HepG2 (cell line): ENCODE measurements around the gene DCLRE1B. TPM values are rescaled to one million over a fixed set of nuclear protein-coding genes. Genes with fewer than 3 reads are reported as not detected.
A peak's percentile ranks its signal among the peaks of the same experiment; 100 is the strongest.

ENCODE experiments used
- ATAC-seq: fragments of 200-7000 bp; cut with Tn5 transposase; 3 replicates; pipeline ENCODE4 v1.9.1; 2020; ENCODE audit warnings: mild to moderate bottlenecking, moderate library complexity
- BruUV-seq: library from RNA; stranded (reverse); fragments of 400-500 nt; replicated peaks from 2 replicates; lab custom pipeline; 2021; lab: Mats Ljungman, UMichigan
- CTCF ChIA-PET: fragments of 300-600 bp; formaldehyde crosslinking; extraction: SDS; loops from one replicate; lab custom pipeline; 2021; ENCODE audit warnings: low total read pairs, inconsistent platforms, low intra/inter-chr PET ratio; lab: Yijun Ruan, JAX
- POLR2A ChIA-PET: fragments of 350-600 bp; sonication (Branson Sonifier 250); formaldehyde crosslinking; loops from one replicate; lab custom pipeline; 2020; ENCODE audit warnings: antibody characterized with exemption, inconsistent platforms; lab: Yijun Ruan, JAX
- DNase-seq: peaks from one replicate; pipeline ENCODE4 v3.0.0-alpha.2; 2015; ENCODE audit warnings: low spot score
- FAIRE-seq: peaks from 3 replicates; lab custom pipeline; 2011; peaks lifted over from hg19 to GRCh38; lab: Jason Lieb, UNC
- H2AFZ ChIP-seq: one replicate; pipeline ENCODE4 v1.6.1; 2011; ENCODE audit warnings: low read length, inconsistent platforms
- H3K27ac ChIP-seq: fragments of 300-600 bp; 3 replicates; pipeline ENCODE4 v1.8.0; 2011; ENCODE audit warnings: mixed run types, mild to moderate bottlenecking, mixed read lengths, low read length, inconsistent platforms; ENCODE audit not compliant: insufficient read depth; ENCODE audit errors: extremely low read length
- H3K27me3 ChIP-seq, 2 experiments: fragments of 200-600 bp in 1 of 2; 2 replicates in 1 of 2; 3 replicates in 1 of 2; pipeline versions ENCODE4 v1.6.0 to v1.8.0; 2011; ENCODE audit warnings: low read length in 2 of 2, mild to moderate bottlenecking in 2 of 2, moderate library complexity in 2 of 2, inconsistent platforms in 1 of 2; ENCODE audit not compliant: insufficient read depth in 2 of 2, control insufficient read depth in 1 of 2
- H3K36me3 ChIP-seq, 2 experiments: fragments of 200-600 bp in 1 of 2; replicated peaks in 1 of 2; 2 replicates in 1 of 2; 3 replicates in 1 of 2; pipeline versions ENCODE4 v1.5.1 to v1.8.0; 2011; ENCODE audit warnings: low read length in 2 of 2, inconsistent platforms in 1 of 2; ENCODE audit not compliant: insufficient read depth in 2 of 2, control insufficient read depth in 1 of 2
- H3K4me1 ChIP-seq: 2 replicates; pipeline ENCODE4 v1.5.1; 2012; ENCODE audit warnings: low read length, inconsistent platforms; ENCODE audit not compliant: insufficient read depth
- H3K4me2 ChIP-seq: 2 replicates; pipeline ENCODE4 v1.6.0; 2011; ENCODE audit warnings: low read depth, low read length, inconsistent platforms
- H3K4me3 ChIP-seq, 3 experiments: fragments of 200-600 bp in 1 of 3; sonication (generic), shearing (Covaris generic) in 1 of 3; replicated peaks in 1 of 3; 2 replicates each; pipeline ENCODE4 v1.5.1; 2011 to 2016; ENCODE audit warnings: low read length in 3 of 3, inconsistent platforms in 2 of 3, low read depth in 2 of 3, mild to moderate bottlenecking in 2 of 3, control low read depth in 1 of 3, mixed read lengths in 1 of 3; ENCODE audit not compliant: insufficient read depth in 1 of 3
- H3K79me2 ChIP-seq: one replicate; pipeline ENCODE4 v1.6.1; 2011; ENCODE audit warnings: low read length, inconsistent platforms; ENCODE audit not compliant: insufficient read depth
- H3K9ac ChIP-seq: 2 replicates; pipeline ENCODE4 v1.6.0; 2011; ENCODE audit warnings: mild to moderate bottlenecking, low read depth, low read length, inconsistent platforms; ENCODE audit not compliant: insufficient read depth
- H3K9me3 ChIP-seq: 2 replicates; pipeline ENCODE4 v1.5.1; 2012; ENCODE audit warnings: mild to moderate bottlenecking, low read length
- H4K20me1 ChIP-seq: 2 replicates; pipeline ENCODE4 v1.6.0; 2011; ENCODE audit warnings: inconsistent platforms, mild to moderate bottlenecking, low read length, moderate library complexity; ENCODE audit not compliant: insufficient read depth
- LCORL ChIP-seq, 2 experiments: fragments of 450-650 bp in 1 of 2; sonication (generic) in 1 of 2; formaldehyde crosslinking in 1 of 2; IDR thresholded peaks; 2 replicates each; pipeline versions ENCODE4 v1.5.0 to v1.6.1; 2017 to 2020; ENCODE audit warnings: antibody characterized with exemption in 1 of 2, missing genetic modification reagents in 1 of 2
- MAF1 ChIP-seq: sonication (generic); formaldehyde crosslinking; IDR thresholded peaks from 2 replicates; pipeline ENCODE4 v1.5.0; 2020; ENCODE audit warnings: missing genetic modification reagents, borderline replicate concordance
- RXRA ChIP-seq: sonication (generic); formaldehyde crosslinking; IDR thresholded peaks from 2 replicates; pipeline ENCODE4 v1.5.1; 2020; ENCODE audit warnings: missing genetic modification reagents
- SIN3B ChIP-seq: fragments of 150-350 bp; IDR thresholded peaks from 2 replicates; pipeline ENCODE4 v1.6.1; 2014; ENCODE audit warnings: low read length
- SMC3 ChIP-seq: IDR thresholded peaks from 2 replicates; pipeline ENCODE4 v1.6.1; 2011; ENCODE audit warnings: low read length, improper control_type of control experiment
- ZMYM2 ChIP-seq: sonication (generic); formaldehyde crosslinking; IDR thresholded peaks from 2 replicates; pipeline ENCODE4 v1.8.0; 2022; ENCODE audit warnings: mild to moderate bottlenecking, missing genetic modification reagents
- WGBS: methylation state at CpG from one replicate; pipeline ENCODE4 v1.1.6; 2017; ENCODE audit warnings: low lambda C conversion rate; 5-methylcytosine and 5-hydroxymethylcytosine counted together
- in situ Hi-C: cut with HindIII; loops from 2 replicates; pipeline ENCODE4 v1.10.0; 2017; ENCODE audit warnings: low pct_unique_long_range_greater_than_20kb; ENCODE audit not compliant: extremely low pct_ligation_motif_present
- intact Hi-C: fragments of 100-400 bp; cut with micrococcal nuclease; formaldehyde crosslinking; loops from one replicate; pipeline ENCODE4 v1.10.0; 2022; ENCODE audit not compliant: unreplicated experiment
- polyA plus RNA-seq, 8 experiments: library from polyadenylated mRNA; depleted of rRNA in 3 of 8; stranded (reverse) in 7 of 8; unstranded in 1 of 8; fragments of >200 nt; fragmentation: Illumina TruSeq in 4 of 8; extraction: Trizol in 4 of 8; gene quantifications; 2 replicates each; pipeline versions ENCODE4 v1.2.1 to v1.2.3, GENCODE V29; 2011 to 2016; ENCODE audit warnings: low read depth in 4 of 8, missing spikeins in 1 of 8, mixed read lengths in 1 of 8; ENCODE audit not compliant: insufficient read depth in 1 of 8
- total RNA-seq, 5 experiments: library from RNA; depleted of rRNA; stranded (reverse); fragments of >200 nt; fragmentation: Illumina TruSeq; extraction: Trizol; gene quantifications; 2 replicates each; pipeline ENCODE4 v1.2.3, GENCODE V29; 2016; ENCODE audit warnings: low read depth in 1 of 5
- TF ChIP-seq, protein P1 (sequence below): IDR thresholded peaks from 2 replicates; pipeline ENCODE4 v1.4.0; 2020; ENCODE audit warnings: mild to moderate bottlenecking, missing genetic modification reagents
- TF ChIP-seq, protein P2 (sequence below): IDR thresholded peaks from 2 replicates; pipeline ENCODE4 v1.6.1; 2016; ENCODE audit warnings: low read depth
- TF ChIP-seq, protein P3 (sequence below): sonication (generic); formaldehyde crosslinking; IDR thresholded peaks from 2 replicates; pipeline ENCODE4 v1.9.0; 2021; ENCODE audit warnings: missing genetic modification reagents, borderline replicate concordance
- TF ChIP-seq, protein P4 (sequence below): sonication (generic); formaldehyde crosslinking; IDR thresholded peaks from 2 replicates; pipeline ENCODE4 v1.4.0; 2020; ENCODE audit warnings: missing genetic modification reagents
- TF ChIP-seq, protein P5 (sequence below): sonication (generic); formaldehyde crosslinking; IDR thresholded peaks from 2 replicates; pipeline ENCODE4 v1.5.0; 2020; ENCODE audit warnings: mild to moderate bottlenecking, missing genetic modification reagents, moderate library complexity

DCLRE1B gene
- total and polyA plus RNA-seq, 2 of the 13 experiments (the other 11 are each of a cell fraction or from before 2014, with no cell fraction given) = 2.7 to 8.0 TPM

DNA sequence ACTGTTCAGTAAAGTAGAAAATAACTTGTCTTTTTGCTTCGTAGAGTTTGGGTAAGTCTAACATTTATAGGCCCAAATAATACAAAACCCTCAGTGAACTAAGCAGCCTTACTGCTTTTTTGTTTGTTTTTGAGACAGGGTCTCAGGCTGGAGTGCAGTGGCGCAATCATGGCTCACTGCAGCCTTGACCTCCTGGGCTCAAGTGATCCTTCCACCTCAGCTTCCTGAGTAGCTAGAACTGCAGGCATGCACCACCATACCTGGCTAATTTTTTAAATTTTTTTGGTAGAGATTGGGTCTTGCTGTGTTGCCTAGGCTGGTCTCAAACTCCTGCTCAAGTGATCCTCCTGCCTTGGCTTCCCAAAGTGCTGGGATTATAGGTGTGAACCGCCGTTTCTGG lies 43.0 kb downstream of the DCLRE1B start (continued):
- TF ChIP-seq, protein P1, sequence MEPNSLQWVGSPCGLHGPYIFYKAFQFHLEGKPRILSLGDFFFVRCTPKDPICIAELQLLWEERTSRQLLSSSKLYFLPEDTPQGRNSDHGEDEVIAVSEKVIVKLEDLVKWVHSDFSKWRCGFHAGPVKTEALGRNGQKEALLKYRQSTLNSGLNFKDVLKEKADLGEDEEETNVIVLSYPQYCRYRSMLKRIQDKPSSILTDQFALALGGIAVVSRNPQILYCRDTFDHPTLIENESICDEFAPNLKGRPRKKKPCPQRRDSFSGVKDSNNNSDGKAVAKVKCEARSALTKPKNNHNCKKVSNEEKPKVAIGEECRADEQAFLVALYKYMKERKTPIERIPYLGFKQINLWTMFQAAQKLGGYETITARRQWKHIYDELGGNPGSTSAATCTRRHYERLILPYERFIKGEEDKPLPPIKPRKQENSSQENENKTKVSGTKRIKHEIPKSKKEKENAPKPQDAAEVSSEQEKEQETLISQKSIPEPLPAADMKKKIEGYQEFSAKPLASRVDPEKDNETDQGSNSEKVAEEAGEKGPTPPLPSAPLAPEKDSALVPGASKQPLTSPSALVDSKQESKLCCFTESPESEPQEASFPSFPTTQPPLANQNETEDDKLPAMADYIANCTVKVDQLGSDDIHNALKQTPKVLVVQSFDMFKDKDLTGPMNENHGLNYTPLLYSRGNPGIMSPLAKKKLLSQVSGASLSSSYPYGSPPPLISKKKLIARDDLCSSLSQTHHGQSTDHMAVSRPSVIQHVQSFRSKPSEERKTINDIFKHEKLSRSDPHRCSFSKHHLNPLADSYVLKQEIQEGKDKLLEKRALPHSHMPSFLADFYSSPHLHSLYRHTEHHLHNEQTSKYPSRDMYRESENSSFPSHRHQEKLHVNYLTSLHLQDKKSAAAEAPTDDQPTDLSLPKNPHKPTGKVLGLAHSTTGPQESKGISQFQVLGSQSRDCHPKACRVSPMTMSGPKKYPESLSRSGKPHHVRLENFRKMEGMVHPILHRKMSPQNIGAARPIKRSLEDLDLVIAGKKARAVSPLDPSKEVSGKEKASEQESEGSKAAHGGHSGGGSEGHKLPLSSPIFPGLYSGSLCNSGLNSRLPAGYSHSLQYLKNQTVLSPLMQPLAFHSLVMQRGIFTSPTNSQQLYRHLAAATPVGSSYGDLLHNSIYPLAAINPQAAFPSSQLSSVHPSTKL = peak; percentile 97
- TF ChIP-seq, protein P2, sequence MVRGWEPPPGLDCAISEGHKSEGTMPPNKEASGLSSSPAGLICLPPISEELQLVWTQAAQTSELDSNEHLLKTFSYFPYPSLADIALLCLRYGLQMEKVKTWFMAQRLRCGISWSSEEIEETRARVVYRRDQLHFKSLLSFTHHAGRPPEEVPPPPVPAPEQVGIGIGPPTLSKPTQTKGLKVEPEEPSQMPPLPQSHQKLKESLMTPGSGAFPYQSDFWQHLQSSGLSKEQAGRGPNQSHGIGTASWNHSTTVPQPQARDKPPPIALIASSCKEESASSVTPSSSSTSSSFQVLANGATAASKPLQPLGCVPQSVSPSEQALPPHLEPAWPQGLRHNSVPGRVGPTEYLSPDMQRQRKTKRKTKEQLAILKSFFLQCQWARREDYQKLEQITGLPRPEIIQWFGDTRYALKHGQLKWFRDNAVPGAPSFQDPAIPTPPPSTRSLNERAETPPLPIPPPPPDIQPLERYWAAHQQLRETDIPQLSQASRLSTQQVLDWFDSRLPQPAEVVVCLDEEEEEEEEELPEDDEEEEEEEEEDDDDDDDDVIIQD (CRISPR knock-in tag) = peak; percentile 16; the same call in 1 of the 2 replicates

DNA sequence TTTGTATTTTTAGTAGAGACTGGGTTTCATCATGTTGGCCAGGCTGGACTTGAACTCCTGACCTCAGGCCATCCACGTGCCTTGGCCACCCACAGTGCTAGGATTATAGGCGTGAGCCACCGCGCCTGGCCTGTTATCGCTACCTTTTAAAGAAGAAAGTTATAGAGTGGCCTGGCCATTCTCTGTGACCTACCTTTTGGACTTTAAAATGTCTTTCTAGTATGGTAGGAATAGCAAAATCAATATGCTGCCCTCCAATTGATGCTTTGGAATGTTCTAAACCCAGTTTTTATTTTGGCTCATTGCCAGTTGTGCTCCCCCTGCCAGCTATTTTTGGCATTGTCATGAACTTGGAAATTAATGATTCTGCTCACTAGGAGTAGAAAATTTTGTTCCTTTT lies 43.9 kb downstream of the DCLRE1B start:
- no peak for FAIRE-seq
- no peak for DNase-seq
- no peak overlapping the region for H3K4me3 ChIP-seq
- 91% methylated on average over 5 of the region's 5 CpGs for WGBS
- H3K4me2 ChIP-seq = no peak overlapping the region
- POLR2A ChIA-PET = interaction anchor here (4.9 kb wide), 1 partner anchor 19 kb away, joined by 37 read pairs; the partner anchor contains the start of gene HIPK1
- peaks cover 8% of the 10 kb centered on the region; the same call in 1 of the 2 replicates for H4K20me1 ChIP-seq
- peaks cover 61% of the 10 kb centered on the region for H3K79me2 ChIP-seq
- no peak overlapping the region for H2AFZ ChIP-seq
- CTCF ChIA-PET = no interaction called here
- BruUV-seq = no TSS peak
- peaks cover 58% of the 10 kb centered on the region for H3K4me1 ChIP-seq
- intact Hi-C loops (loop anchor here (1.0 to 5.0 kb wide), 3 partner anchors 18 to 112 kb away; partner anchors contain the start of gene DCLRE1B), in situ Hi-C loops (no loop called here)
- H3K36me3 ChIP-seq = peaks cover 2 to 7% of the 10 kb centered on the region in 2 experiments; a peak in 2 of 5 replicates
- H3K27me3 ChIP-seq = no peaks in the 10 kb centered on the region
- H3K9me3 ChIP-seq = no peaks in the 10 kb centered on the region
- no peak; the same call in 2 of the 3 replicates for ATAC-seq
- peak overlapping the region; percentile 62 for H3K27ac ChIP-seq
- no peak overlapping the region for H3K9ac ChIP-seq
- TF ChIP-seq SIN3B = no peak
- peak; percentile 30; the same call in 1 of the 2 replicates for TF ChIP-seq SMC3
- TF ChIP-seq, protein P3, sequence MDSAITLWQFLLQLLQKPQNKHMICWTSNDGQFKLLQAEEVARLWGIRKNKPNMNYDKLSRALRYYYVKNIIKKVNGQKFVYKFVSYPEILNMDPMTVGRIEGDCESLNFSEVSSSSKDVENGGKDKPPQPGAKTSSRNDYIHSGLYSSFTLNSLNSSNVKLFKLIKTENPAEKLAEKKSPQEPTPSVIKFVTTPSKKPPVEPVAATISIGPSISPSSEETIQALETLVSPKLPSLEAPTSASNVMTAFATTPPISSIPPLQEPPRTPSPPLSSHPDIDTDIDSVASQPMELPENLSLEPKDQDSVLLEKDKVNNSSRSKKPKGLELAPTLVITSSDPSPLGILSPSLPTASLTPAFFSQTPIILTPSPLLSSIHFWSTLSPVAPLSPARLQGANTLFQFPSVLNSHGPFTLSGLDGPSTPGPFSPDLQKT (CRISPR knock-in tag) = no peak
- no peak for TF ChIP-seq MAF1 (CRISPR knock-in tag)
- 0 out of 2 replicates have a peak, but pooled peaks have one; percentile 24 for TF ChIP-seq RXRA (CRISPR knock-in tag)
- TF ChIP-seq, protein P4, sequence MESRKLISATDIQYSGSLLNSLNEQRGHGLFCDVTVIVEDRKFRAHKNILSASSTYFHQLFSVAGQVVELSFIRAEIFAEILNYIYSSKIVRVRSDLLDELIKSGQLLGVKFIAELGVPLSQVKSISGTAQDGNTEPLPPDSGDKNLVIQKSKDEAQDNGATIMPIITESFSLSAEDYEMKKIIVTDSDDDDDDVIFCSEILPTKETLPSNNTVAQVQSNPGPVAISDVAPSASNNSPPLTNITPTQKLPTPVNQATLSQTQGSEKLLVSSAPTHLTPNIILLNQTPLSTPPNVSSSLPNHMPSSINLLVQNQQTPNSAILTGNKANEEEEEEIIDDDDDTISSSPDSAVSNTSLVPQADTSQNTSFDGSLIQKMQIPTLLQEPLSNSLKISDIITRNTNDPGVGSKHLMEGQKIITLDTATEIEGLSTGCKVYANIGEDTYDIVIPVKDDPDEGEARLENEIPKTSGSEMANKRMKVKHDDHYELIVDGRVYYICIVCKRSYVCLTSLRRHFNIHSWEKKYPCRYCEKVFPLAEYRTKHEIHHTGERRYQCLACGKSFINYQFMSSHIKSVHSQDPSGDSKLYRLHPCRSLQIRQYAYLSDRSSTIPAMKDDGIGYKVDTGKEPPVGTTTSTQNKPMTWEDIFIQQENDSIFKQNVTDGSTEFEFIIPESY (CRISPR knock-in tag) = peak; percentile 78
- TF ChIP-seq, protein P5, sequence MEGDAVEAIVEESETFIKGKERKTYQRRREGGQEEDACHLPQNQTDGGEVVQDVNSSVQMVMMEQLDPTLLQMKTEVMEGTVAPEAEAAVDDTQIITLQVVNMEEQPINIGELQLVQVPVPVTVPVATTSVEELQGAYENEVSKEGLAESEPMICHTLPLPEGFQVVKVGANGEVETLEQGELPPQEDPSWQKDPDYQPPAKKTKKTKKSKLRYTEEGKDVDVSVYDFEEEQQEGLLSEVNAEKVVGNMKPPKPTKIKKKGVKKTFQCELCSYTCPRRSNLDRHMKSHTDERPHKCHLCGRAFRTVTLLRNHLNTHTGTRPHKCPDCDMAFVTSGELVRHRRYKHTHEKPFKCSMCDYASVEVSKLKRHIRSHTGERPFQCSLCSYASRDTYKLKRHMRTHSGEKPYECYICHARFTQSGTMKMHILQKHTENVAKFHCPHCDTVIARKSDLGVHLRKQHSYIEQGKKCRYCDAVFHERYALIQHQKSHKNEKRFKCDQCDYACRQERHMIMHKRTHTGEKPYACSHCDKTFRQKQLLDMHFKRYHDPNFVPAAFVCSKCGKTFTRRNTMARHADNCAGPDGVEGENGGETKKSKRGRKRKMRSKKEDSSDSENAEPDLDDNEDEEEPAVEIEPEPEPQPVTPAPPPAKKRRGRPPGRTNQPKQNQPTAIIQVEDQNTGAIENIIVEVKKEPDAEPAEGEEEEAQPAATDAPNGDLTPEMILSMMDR (CRISPR knock-in tag) = peak; percentile 7; the same call in 1 of the 2 replicates
- peak; percentile 78 for TF ChIP-seq LCORL (IDR thresholded peaks at IDR 0.05)
- no peak for TF ChIP-seq LCORL (CRISPR knock-in tag; IDR thresholded peaks at IDR 0.05)
- 0 out of 2 replicates have a peak, but pooled peaks have one; percentile 6 for TF ChIP-seq ZMYM2
